Panc1 (cell line): ENCODE measurements around the gene FMNL3. TPM values are rescaled to one million over a fixed set of nuclear protein-coding genes. Genes with fewer than 3 reads are reported as not detected.

Source experiments
- ATAC-seq: fragments of 200-7000 bp; cut with Tn5 transposase; 2 replicates; pipeline ENCODE4 v1.9.1; 2020; ENCODE audit warnings: mild to moderate bottlenecking, moderate library complexity
- BruUV-seq: library from RNA; stranded (reverse); fragments of 400-500 nt; replicated peaks from 2 replicates; lab custom pipeline; 2021; lab: Mats Ljungman, UMichigan
- CTCF ChIA-PET: fragments of 300-600 bp; sonication (Branson Sonifier 250); formaldehyde crosslinking; loops from one replicate; lab custom pipeline; 2022; ENCODE audit warnings: antibody characterized with exemption; lab: Charles Lee
- POLR2A ChIA-PET: fragments of 300-600 bp; sonication (Branson Sonifier 250); formaldehyde crosslinking; loops from one replicate; lab custom pipeline; 2022; ENCODE audit warnings: antibody characterized with exemption; lab: Charles Lee
- DNase-seq: peaks from one replicate; pipeline ENCODE4 v3.0.0-alpha.2; 2010; ENCODE audit warnings: low read depth, low spot score
- H3K27ac ChIP-seq: 2 replicates; pipeline ENCODE4 v1.5.1; 2011; ENCODE audit warnings: mild to moderate bottlenecking, low read length, inconsistent platforms
- H3K27me3 ChIP-seq: fragments of 200-500 bp; sonication (Bioruptor generic); 2 replicates; pipeline ENCODE4 v1.6.0; 2014; ENCODE audit warnings: low read length, inconsistent platforms; ENCODE audit not compliant: control insufficient read depth, insufficient read depth
- H3K36me3 ChIP-seq: fragments of 200-500 bp; sonication (Bioruptor generic); 2 replicates; pipeline ENCODE4 v1.5.1; 2014; ENCODE audit warnings: inconsistent platforms, mild to moderate bottlenecking, low read length, moderate library complexity; ENCODE audit not compliant: control insufficient read depth, insufficient read depth
- H3K4me1 ChIP-seq: 2 replicates; pipeline ENCODE4 v1.5.1; 2011; ENCODE audit warnings: inconsistent platforms, mild to moderate bottlenecking, low read length, moderate library complexity; ENCODE audit not compliant: control insufficient read depth, insufficient read depth
- H3K4me3 ChIP-seq, 2 experiments: 2 replicates each; pipeline ENCODE4 v1.5.1; 2011 to 2012; ENCODE audit warnings: low read depth in 2 of 2, low read length in 2 of 2, mild to moderate bottlenecking in 2 of 2, inconsistent platforms in 1 of 2, moderate library complexity in 1 of 2
- H3K9me3 ChIP-seq: fragments of 200-500 bp; sonication (Bioruptor generic); 2 replicates; pipeline ENCODE4 v1.5.1; 2014; ENCODE audit warnings: low read depth, mild to moderate bottlenecking, inconsistent platforms, low read length, moderate library complexity; ENCODE audit not compliant: control insufficient read depth, insufficient read depth
- POLR2AphosphoS5 ChIP-seq: IDR thresholded peaks from 2 replicates; pipeline ENCODE4 v1.6.1; 2012; ENCODE audit warnings: mild to moderate bottlenecking, low read depth, low read length, moderate library complexity
- SIN3A ChIP-seq: IDR thresholded peaks from 2 replicates; pipeline ENCODE4 v1.6.1; 2012; ENCODE audit warnings: low read depth, mild to moderate bottlenecking, low read length, moderate library complexity, borderline replicate concordance; ENCODE audit not compliant: insufficient read depth
- TCF7L2 ChIP-seq: IDR thresholded peaks from 2 replicates; pipeline ENCODE4 v1.6.1; 2011; ENCODE audit warnings: mild to moderate bottlenecking, low read depth, low read length, inconsistent platforms
- in situ Hi-C: cut with HindIII; loops from 2 replicates; pipeline ENCODE4 v1.10.0; 2016; ENCODE audit warnings: low sequenced_read_pairs, low pct_unique_long_range_greater_than_20kb
- intact Hi-C: fragments of 100-400 bp; cut with micrococcal nuclease; formaldehyde crosslinking; loops from one replicate; pipeline ENCODE4 v1.10.0; 2022; ENCODE audit not compliant: unreplicated experiment
- total RNA-seq: library from RNA; stranded (reverse); gene quantifications from one replicate; pipeline ENCODE4 v1.2.1, GENCODE V29; 2021; ENCODE audit not compliant: unreplicated experiment
- TF ChIP-seq, protein P1 (sequence below), 2 experiments: IDR thresholded peaks; 2 replicates each; pipeline ENCODE4 v1.6.1; 2011 to 2012; ENCODE audit warnings: low read depth in 2 of 2, control low read depth in 1 of 2, low read length in 1 of 2, mild to moderate bottlenecking in 1 of 2, moderate library complexity in 1 of 2; ENCODE audit not compliant: insufficient read depth in 1 of 2
- TF ChIP-seq, protein P2 (sequence below): fragments of 450-650 bp; IDR thresholded peaks from 2 replicates; pipeline ENCODE4 v1.5.1; 2017; ENCODE audit warnings: mild to moderate bottlenecking

FMNL3 gene
- total RNA-seq, 1 experiment from 2014 or later, result 25.7 TPM

DNA sequence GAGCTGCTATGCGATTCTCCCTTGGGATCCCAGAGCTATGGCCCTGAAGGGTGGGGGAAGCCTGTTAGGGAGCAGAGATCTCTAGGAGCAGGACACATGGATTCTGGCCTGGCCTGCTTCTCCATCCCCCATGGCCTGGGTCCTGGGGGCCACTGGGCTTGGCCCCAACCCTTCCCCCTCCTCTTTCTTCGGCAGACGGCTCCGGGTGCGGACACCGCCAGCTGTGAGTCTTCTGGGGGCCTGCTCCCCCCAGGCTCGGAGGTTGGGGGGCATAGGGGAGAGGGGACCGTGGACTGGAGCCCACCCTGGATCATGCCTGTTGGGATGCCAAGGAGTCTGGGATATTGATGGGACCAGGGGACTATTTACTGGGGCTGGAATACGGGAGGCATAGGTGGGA, 74.8 kb downstream of the FMNL3 start:
- in situ Hi-C loops (no loop called here), intact Hi-C loops (no loop called here)
- Histone ChIP-seq H3K27ac (no peak overlapping the region), H3K36me3 (no peaks in the 10 kb centered on the region), H3K27me3 (no peaks in the 10 kb centered on the region), H3K4me1 (no peaks in the 10 kb centered on the region; the same call in 1 of the 2 replicates), H3K9me3 (no peaks in the 10 kb centered on the region), H3K4me3 (no peak overlapping the region)
- CTCF ChIA-PET, result interaction anchor here (1.3 kb wide), 1 partner anchor 9 kb away, joined by 3 read pairs; the partner anchor contains the start of gene PRPF40B
- no peak for ATAC-seq
- no peak for TF ChIP-seq SIN3A
- no peak for TF ChIP-seq POLR2AphosphoS5
- TF ChIP-seq, protein P1, sequence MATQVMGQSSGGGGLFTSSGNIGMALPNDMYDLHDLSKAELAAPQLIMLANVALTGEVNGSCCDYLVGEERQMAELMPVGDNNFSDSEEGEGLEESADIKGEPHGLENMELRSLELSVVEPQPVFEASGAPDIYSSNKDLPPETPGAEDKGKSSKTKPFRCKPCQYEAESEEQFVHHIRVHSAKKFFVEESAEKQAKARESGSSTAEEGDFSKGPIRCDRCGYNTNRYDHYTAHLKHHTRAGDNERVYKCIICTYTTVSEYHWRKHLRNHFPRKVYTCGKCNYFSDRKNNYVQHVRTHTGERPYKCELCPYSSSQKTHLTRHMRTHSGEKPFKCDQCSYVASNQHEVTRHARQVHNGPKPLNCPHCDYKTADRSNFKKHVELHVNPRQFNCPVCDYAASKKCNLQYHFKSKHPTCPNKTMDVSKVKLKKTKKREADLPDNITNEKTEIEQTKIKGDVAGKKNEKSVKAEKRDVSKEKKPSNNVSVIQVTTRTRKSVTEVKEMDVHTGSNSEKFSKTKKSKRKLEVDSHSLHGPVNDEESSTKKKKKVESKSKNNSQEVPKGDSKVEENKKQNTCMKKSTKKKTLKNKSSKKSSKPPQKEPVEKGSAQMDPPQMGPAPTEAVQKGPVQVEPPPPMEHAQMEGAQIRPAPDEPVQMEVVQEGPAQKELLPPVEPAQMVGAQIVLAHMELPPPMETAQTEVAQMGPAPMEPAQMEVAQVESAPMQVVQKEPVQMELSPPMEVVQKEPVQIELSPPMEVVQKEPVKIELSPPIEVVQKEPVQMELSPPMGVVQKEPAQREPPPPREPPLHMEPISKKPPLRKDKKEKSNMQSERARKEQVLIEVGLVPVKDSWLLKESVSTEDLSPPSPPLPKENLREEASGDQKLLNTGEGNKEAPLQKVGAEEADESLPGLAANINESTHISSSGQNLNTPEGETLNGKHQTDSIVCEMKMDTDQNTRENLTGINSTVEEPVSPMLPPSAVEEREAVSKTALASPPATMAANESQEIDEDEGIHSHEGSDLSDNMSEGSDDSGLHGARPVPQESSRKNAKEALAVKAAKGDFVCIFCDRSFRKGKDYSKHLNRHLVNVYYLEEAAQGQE (IDR thresholded peaks at IDR 0.05; ENCODE audit: insufficient read depth in 1 of 2, low read depth in 2 of 2, low read length in 1 of 2), result no peak
- TF ChIP-seq TCF7L2, result no peak
- no TSS peak for BruUV-seq
- DNase-seq, result no peak
- POLR2A ChIA-PET, result no interaction called here

DNA sequence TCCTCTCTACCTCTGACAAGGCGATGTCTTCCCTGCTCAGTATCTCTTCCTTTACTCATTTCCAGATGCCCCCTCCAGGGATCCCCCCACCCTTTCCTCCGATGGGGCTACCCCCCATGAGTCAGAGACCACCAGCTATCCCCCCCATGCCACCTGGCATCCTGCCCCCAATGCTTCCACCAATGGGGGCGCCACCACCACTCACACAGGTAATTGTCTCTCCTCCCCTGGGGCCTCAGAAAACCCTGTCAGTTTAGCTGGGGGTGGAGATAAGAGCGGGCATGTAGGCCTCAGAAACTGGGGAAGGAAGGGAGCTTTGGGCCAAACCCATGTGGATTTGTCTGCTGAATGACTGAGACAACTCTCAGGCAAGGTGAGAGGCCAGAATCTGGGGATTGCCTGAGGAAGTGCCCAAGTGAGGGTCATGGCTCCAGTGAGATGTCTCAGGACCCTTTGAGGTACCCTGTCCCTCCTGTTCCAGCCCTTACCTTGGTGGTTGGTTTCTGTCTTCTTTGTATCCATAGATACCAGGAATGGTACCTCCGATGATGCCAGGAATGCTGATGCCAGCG, 75.8 kb downstream of the FMNL3 start:
- no peaks in the 10 kb centered on the region for H3K36me3 ChIP-seq
- ChIA-PET CTCF (no interaction called here), POLR2A (interaction anchor here (0.5 kb wide), 1 partner anchor 280 kb away, joined by 7 read pairs; no protein-coding TSS in a partner anchor)
- H3K27me3 ChIP-seq, result no peaks in the 10 kb centered on the region
- no TSS peak for BruUV-seq
- H3K9me3 ChIP-seq, result no peaks in the 10 kb centered on the region
- H3K4me1 ChIP-seq, result no peaks in the 10 kb centered on the region
- DNase-seq, result no peak
- H3K4me3 ChIP-seq, result no peak overlapping the region
- in situ Hi-C loops, result no loop called here
- no peak overlapping the region for H3K27ac ChIP-seq
- ATAC-seq, result no peak
- intact Hi-C loops, result no loop called here
- TF ChIP-seq TCF7L2 (no peak), POLR2AphosphoS5 (no peak), SIN3A (no peak)
- TF ChIP-seq, protein P2, sequence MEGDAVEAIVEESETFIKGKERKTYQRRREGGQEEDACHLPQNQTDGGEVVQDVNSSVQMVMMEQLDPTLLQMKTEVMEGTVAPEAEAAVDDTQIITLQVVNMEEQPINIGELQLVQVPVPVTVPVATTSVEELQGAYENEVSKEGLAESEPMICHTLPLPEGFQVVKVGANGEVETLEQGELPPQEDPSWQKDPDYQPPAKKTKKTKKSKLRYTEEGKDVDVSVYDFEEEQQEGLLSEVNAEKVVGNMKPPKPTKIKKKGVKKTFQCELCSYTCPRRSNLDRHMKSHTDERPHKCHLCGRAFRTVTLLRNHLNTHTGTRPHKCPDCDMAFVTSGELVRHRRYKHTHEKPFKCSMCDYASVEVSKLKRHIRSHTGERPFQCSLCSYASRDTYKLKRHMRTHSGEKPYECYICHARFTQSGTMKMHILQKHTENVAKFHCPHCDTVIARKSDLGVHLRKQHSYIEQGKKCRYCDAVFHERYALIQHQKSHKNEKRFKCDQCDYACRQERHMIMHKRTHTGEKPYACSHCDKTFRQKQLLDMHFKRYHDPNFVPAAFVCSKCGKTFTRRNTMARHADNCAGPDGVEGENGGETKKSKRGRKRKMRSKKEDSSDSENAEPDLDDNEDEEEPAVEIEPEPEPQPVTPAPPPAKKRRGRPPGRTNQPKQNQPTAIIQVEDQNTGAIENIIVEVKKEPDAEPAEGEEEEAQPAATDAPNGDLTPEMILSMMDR, result no peak
- TF ChIP-seq, protein P1 (IDR thresholded peaks at IDR 0.05; ENCODE audit: insufficient read depth in 1 of 2, low read depth in 2 of 2, low read length in 1 of 2), result no peak
